Measurements from ENCODE around the gene GNAO1.
"Not testable (repeated sequence)": the region's sequence is repeated elsewhere in the genome, so short reads cannot be mapped to it uniquely, and the experiment has no call there.

DNA sequence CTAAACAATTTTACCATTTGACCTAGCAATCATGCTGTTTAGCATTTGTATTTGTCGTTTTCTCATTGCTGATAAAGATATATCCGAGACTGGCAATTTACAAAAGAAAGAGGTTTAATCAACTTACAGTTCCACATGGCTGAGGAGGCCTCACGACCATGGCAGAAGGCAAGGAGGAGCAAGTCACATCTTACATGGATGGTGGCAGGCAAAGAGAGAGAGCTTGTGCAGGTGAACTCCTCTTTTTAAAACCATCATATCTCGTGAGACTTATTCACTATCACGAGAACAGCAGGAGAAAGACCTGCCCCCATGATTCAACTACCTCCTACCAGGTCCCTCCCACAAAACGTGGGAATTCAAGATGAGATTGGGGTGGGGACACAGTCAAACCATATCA is 187.8 kb downstream of the GNAO1 start:
- TF ChIP-seq POLR2A (IDR thresholded peaks at IDR 0.05) = not testable (repeated sequence)
- TF ChIP-seq, protein P1, sequence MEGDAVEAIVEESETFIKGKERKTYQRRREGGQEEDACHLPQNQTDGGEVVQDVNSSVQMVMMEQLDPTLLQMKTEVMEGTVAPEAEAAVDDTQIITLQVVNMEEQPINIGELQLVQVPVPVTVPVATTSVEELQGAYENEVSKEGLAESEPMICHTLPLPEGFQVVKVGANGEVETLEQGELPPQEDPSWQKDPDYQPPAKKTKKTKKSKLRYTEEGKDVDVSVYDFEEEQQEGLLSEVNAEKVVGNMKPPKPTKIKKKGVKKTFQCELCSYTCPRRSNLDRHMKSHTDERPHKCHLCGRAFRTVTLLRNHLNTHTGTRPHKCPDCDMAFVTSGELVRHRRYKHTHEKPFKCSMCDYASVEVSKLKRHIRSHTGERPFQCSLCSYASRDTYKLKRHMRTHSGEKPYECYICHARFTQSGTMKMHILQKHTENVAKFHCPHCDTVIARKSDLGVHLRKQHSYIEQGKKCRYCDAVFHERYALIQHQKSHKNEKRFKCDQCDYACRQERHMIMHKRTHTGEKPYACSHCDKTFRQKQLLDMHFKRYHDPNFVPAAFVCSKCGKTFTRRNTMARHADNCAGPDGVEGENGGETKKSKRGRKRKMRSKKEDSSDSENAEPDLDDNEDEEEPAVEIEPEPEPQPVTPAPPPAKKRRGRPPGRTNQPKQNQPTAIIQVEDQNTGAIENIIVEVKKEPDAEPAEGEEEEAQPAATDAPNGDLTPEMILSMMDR (IDR thresholded peaks at IDR 0.05) = not testable (repeated sequence)
